DOHH2 (cell line): ENCODE data around the gene USP8.

Experiments used
- CTCF ChIP-seq: fragments of 200-600 bp; sonication (generic); IDR thresholded peaks from one replicate; pipeline ENCODE4 v1.5.1; 2014; ENCODE audit warnings: antibody characterized with exemption, mild to moderate bottlenecking, low read depth, low read length; ENCODE audit not compliant: poor library complexity, severe bottlenecking
- EZH2phosphoT487 ChIP-seq: fragments of 200-600 bp; sonication (generic); IDR thresholded peaks from 2 replicates; pipeline ENCODE4 v1.6.1; 2017; ENCODE audit warnings: borderline replicate concordance, mild to moderate bottlenecking, antibody characterized with exemption, low read length, moderate library complexity, mixed read lengths

GRCh38 chr15:50563756-50564155, 139.6 kb downstream of the USP8 start:
- no peak for TF ChIP-seq CTCF
- TF ChIP-seq EZH2phosphoT487, result no peak
